ACC112 (cell line): ENCODE results near the gene ELAPOR2.
"Not testable (repeated sequence)": the region's sequence is repeated elsewhere in the genome, so short reads cannot be mapped to it uniquely, and the experiment has no call there.

Source experiments
- H2AFZ ChIP-seq: fragments of 200-600 bp; sonication (generic); one replicate; pipeline ENCODE4 v1.6.0; 2017; ENCODE audit warnings: antibody characterized with exemption, low read length; ENCODE audit not compliant: unreplicated experiment
- H3K27ac ChIP-seq: fragments of 200-600 bp; sonication (generic); 2 replicates; pipeline ENCODE4 v1.5.1; 2014; ENCODE audit warnings: low read depth, mild to moderate bottlenecking, antibody characterized with exemption, low read length, moderate library complexity
- H3K27me3 ChIP-seq: fragments of 200-600 bp; sonication (generic); 2 replicates; pipeline ENCODE4 v1.6.1; 2014; ENCODE audit warnings: mild to moderate bottlenecking, antibody characterized with exemption, low read length, moderate library complexity, mixed read lengths; ENCODE audit not compliant: insufficient read depth
- H3K36me3 ChIP-seq: fragments of 200-600 bp; sonication (generic); 2 replicates; pipeline ENCODE4 v1.6.1; 2016; ENCODE audit warnings: mild to moderate bottlenecking, antibody characterized with exemption, low read length, moderate library complexity, mixed read lengths; ENCODE audit not compliant: insufficient read depth
- H3K4me1 ChIP-seq: fragments of 200-600 bp; sonication (generic); one replicate; pipeline ENCODE4 v1.6.1; 2016; ENCODE audit warnings: low read length, mixed read lengths; ENCODE audit not compliant: insufficient read depth, unreplicated experiment, control insufficient read depth
- H3K4me3 ChIP-seq: fragments of 200-600 bp; sonication (generic); 2 replicates; pipeline ENCODE4 v1.5.1; 2014; ENCODE audit warnings: mild to moderate bottlenecking, low read depth, low read length
- H3K79me2 ChIP-seq: fragments of 200-600 bp; sonication (generic); one replicate; pipeline ENCODE4 v1.6.0; 2016; ENCODE audit warnings: low read length; ENCODE audit not compliant: control insufficient read depth, unreplicated experiment, insufficient read depth

Gene ELAPOR2

GRCh38 chr7:87041586-87041985 is 17.9 kb downstream of the ELAPOR2 start:
- H3K79me2 ChIP-seq, H3K27me3 ChIP-seq, H3K4me3 ChIP-seq, H3K36me3 ChIP-seq, H3K4me1 ChIP-seq, H2AFZ ChIP-seq, H3K27ac ChIP-seq: not testable (repeated sequence)

- H3K79me2 ChIP-seq, H3K27ac ChIP-seq, H2AFZ ChIP-seq, H3K27me3 ChIP-seq, H3K36me3 ChIP-seq, H3K4me1 ChIP-seq: not testable (repeated sequence)
- H3K4me3 ChIP-seq = peak overlapping the region; percentile 12; the same call in 1 of the 2 replicates
Measured at GRCh38 chr7:87039691-87040299, 19.7 kb downstream of the ELAPOR2 start.

GRCh38 chr7:87038993-87039690 is 20.3 kb downstream of the ELAPOR2 start:
- H3K27ac ChIP-seq = no peak overlapping the region
- H2AFZ ChIP-seq = no peak overlapping the region
- H3K79me2 ChIP-seq = no peaks in the 10 kb centered on the region
- H3K4me1 ChIP-seq = no peaks in the 10 kb centered on the region
- H3K36me3 ChIP-seq = no peaks in the 10 kb centered on the region
- peak overlapping the region; percentile 12; the same call in 1 of the 2 replicates for H3K4me3 ChIP-seq
- H3K27me3 ChIP-seq = no peaks in the 10 kb centered on the region

- H3K4me3 ChIP-seq = no peak overlapping the region
- H3K36me3 ChIP-seq = no peaks in the 10 kb centered on the region
- no peak overlapping the region for H3K27ac ChIP-seq
- H3K27me3 ChIP-seq = no peaks in the 10 kb centered on the region; the same call in 1 of the 2 replicates
- no peaks in the 10 kb centered on the region for H3K4me1 ChIP-seq
- H3K79me2 ChIP-seq = no peaks in the 10 kb centered on the region
- H2AFZ ChIP-seq = no peak overlapping the region
Measured at GRCh38 chr7:87036985-87037384, 22.5 kb downstream of the ELAPOR2 start.

GRCh38 chr7:87032604-87033339 is 26.7 kb downstream of the ELAPOR2 start:
- Histone ChIP-seq H3K79me2 (no peaks in the 10 kb centered on the region), H3K27ac (no peak overlapping the region), H2AFZ (no peak overlapping the region)

GRCh38 chr7:87029078-87029477 is 30.4 kb downstream of the ELAPOR2 start:
- no peaks in the 10 kb centered on the region; the same call in 1 of the 2 replicates for H3K27me3 ChIP-seq
- no peaks in the 10 kb centered on the region for H3K79me2 ChIP-seq
- no peaks in the 10 kb centered on the region for H3K36me3 ChIP-seq
- no peak overlapping the region for H3K27ac ChIP-seq
- H3K4me1 ChIP-seq = no peaks in the 10 kb centered on the region
- H2AFZ ChIP-seq = no peak overlapping the region
- no peak overlapping the region for H3K4me3 ChIP-seq

More at GRCh38 chr7:87032604-87033339, 26.7 kb downstream of the ELAPOR2 start:
- Histone ChIP-seq H3K4me1 (no peaks in the 10 kb centered on the region), H3K4me3 (no peak overlapping the region), H3K36me3 (no peaks in the 10 kb centered on the region), H3K27me3 (no peaks in the 10 kb centered on the region; the same call in 1 of the 2 replicates)

- Histone ChIP-seq H2AFZ (no peak overlapping the region), H3K27ac (no peak overlapping the region), H3K27me3 (no peaks in the 10 kb centered on the region; the same call in 1 of the 2 replicates), H3K79me2 (no peaks in the 10 kb centered on the region), H3K36me3 (no peaks in the 10 kb centered on the region), H3K4me1 (no peaks in the 10 kb centered on the region), H3K4me3 (no peak overlapping the region)
Measured at GRCh38 chr7:87028636-87029035, 30.8 kb downstream of the ELAPOR2 start.

- no peak overlapping the region for H3K4me3 ChIP-seq
- no peaks in the 10 kb centered on the region for H3K4me1 ChIP-seq
- H3K27ac ChIP-seq = no peak overlapping the region
- H3K36me3 ChIP-seq = no peaks in the 10 kb centered on the region
- H2AFZ ChIP-seq = no peak overlapping the region
- no peaks in the 10 kb centered on the region; the same call in 1 of the 2 replicates for H3K27me3 ChIP-seq
- H3K79me2 ChIP-seq = no peaks in the 10 kb centered on the region
Measured at GRCh38 chr7:87027900-87028299, 31.6 kb downstream of the ELAPOR2 start.

GRCh38 chr7:87021285-87021684 is 38.2 kb downstream of the ELAPOR2 start:
- Histone ChIP-seq H3K36me3 (no peaks in the 10 kb centered on the region), H3K27me3 (no peaks in the 10 kb centered on the region), H3K79me2 (no peaks in the 10 kb centered on the region), H3K27ac (no peak overlapping the region), H2AFZ (no peak overlapping the region), H3K4me3 (no peak overlapping the region), H3K4me1 (no peaks in the 10 kb centered on the region)

- H3K4me1 ChIP-seq = no peaks in the 10 kb centered on the region
- H3K27ac ChIP-seq = no peak overlapping the region
- no peaks in the 10 kb centered on the region for H3K79me2 ChIP-seq
- H3K36me3 ChIP-seq = no peaks in the 10 kb centered on the region
- no peaks in the 10 kb centered on the region for H3K27me3 ChIP-seq
- H2AFZ ChIP-seq = no peak overlapping the region
- no peak overlapping the region for H3K4me3 ChIP-seq
Measured at GRCh38 chr7:87016606-87017005, 42.8 kb downstream of the ELAPOR2 start.
